ENCODE data around the gene PTPRJ.
"Not testable (repeated sequence)": the region's sequence is repeated elsewhere in the genome, so short reads cannot be mapped to it uniquely, and the experiment has no call there.

PTPRJ gene

DNA sequence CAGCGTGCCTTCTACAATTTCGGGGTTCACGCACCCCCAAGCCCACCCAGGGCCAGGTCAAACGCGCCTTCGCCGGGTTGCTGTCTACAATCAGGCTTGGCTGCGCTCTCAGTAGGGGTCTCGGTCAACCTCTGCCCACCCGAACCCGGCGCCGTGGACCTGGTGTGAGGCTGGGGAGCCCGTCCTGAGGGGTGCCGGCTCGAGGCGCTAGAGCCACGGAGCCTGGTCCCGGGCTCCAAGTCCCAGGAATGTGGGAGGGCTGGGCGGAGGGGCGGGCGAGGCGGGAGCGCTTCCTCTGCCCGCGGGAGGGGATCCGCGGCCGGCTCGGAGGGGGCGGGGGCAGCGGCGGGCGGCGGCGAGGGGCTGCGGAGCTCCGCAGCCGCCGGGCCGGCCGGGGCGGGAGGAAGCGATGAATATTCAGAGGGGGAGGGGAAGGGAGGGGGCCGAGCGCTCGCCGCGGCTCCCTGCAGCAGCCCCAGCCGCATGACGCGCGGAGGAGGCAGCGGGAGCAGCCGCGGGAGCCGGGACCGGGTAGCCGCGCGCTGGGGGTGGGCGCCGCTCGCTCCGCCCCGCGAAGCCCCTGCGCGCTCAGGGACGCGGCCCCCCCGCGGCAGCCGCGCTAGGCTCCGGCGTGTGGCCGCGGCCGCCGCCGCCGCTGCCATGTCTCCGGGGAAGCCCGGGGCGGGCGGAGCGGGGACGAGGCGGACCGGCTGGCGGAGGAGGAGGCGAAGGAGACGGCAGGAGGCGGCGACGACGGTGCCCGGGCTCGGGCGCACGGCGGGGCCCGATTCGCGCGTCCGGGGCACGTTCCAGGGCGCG lies at the start of gene PTPRJ:
TSS of gene PTPRJ (plus strand) at position 472 of the 819 bp plus-strand sequence. CDS start 354 bp downstream, outside the sequence.
- DNase-seq, result no peak

DNA sequence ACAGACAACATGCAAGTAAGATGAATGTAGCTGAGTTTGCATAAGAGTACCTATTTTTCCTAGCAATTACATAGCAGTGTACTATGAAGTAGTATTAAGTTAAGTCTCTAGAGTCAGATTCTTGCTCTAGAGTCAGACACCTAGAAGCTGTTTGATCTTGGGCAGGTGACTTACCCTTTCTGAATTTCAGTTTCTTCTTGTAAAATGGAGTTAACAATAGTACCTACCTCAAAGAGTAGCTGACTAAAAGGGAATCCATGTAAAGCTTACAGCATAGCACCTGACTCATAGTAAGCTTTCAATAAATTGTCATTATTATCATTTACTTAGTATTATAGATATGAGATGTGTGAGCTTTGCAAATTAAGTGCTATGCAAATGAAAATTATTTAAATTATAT lies 47.8 kb upstream of the PTPRJ start:
- DNase-seq, result no peak

DNA sequence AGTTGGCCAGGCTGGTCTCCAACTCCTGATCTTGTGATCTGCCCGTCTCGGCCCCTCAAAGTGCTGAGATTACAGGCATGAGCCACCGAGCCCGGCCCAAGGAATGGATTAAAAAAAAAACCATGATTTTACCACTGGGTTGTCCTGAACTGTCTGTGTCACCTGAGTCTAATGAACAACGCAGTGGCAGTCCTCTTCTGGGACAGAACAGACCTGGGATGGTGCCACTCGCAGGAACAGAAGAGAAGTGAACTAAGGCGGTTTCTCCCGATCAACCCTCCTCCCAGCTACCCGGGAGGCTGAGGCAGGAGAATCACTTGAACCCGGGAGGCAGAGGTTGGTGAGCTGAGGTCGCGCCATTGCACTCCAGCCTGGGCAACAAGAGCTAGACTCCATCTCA lies 46.6 kb upstream of the PTPRJ start:
- not testable (repeated sequence) for DNase-seq

DNA sequence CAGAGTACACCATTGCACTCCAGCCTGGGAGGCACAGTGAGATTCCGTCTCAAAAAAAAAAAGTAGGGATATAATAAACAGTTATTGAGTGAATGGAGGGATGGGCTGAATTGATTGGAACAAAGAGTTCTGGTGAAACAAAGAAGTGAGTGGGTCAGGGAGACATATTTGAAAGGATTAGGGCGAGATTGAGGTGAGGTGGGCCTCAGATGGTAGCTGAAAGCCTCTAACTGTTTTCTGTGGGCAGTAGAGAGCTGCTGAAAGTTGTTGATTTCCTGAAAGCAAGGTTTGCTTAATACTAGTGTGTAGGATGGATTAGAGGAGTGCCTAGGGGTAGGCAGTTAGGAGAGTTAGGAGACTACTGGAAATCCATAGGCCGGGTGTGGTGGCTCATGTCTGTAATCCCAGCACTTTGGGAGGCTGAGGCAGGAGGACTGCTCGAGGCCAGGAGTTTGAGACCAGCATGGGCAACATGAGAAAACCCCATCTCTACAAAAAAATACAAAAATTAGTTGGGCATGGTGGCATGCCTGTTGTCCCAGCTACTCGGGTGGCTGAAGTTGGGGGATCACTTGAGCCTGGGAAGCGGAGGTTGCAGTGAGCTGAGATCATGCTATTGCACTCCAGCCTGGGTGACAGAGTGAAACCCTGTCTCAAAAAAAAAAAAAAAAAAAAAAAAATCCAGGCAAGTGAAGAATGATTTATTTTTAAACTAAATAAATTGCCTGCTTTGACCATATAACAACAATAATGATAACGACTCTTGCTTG lies 41.4 kb upstream of the PTPRJ start:
- no peak for DNase-seq

DNA sequence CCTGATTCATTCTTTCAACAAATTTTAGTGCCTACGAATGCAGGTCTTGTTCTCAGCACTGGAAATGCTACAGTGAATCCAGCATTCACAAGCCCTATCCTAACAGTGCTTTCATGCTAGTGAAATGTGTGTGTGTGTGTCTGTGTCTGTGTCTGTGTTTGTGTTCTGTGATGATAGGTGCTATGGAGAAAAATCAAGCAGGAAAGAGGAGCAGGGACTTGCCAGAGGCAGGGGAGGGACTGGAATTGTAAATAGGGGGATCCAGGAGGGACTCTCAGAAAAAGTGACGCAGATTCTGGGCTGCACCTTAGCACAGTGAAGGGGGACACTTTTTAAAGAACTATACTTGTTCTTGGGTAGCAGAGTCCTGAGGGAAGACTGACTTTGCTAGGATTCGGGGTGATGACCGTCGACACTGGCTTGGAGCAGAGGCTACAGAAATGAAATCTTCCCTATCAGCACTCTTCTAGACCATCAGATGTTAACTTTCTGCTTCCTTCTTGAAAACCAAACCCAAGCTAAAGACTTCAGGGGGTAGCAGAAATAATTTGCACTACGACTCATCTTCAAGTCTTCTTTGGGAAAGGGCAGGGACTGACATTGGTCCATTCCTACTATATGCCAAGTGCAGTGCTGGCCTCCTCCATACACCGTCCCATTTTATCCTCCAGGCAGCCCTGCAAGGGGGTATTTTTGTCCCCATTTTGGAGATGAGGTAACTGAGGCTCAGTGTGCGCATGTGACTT lies 39.3 kb upstream of the PTPRJ start:
- no peak for DNase-seq

DNA sequence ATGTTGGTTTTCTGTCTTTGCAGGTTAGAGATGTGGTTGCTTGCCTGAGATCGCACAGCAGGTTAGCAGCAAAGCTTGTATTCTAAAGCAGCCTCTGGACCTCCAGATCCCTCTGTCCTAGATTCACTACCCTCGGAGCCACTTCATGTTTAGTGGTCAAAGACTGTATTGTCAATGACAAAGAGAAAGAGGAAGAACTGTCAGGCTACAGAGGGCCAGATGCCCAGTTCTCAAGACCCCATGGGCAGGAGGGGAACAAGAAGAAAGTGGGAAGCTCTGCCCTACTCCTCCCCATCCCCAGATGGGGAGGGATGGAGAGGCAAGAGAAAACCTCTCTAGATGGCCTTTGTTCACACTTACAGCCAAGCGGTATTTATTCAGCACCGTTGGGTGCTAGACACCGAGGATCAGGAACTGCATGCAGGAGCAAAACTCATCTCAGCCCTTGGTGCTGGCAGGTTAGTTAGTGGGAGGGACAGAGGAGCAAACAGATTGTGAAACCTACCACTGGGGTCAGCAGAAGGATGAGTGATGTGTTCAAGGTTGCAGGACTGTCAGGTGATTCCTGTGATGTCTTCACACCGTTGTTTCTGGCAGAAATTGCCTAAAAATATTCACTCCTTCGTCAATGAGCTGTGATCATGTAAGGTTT lies 38.3 kb upstream of the PTPRJ start:
- no peak for DNase-seq

DNA sequence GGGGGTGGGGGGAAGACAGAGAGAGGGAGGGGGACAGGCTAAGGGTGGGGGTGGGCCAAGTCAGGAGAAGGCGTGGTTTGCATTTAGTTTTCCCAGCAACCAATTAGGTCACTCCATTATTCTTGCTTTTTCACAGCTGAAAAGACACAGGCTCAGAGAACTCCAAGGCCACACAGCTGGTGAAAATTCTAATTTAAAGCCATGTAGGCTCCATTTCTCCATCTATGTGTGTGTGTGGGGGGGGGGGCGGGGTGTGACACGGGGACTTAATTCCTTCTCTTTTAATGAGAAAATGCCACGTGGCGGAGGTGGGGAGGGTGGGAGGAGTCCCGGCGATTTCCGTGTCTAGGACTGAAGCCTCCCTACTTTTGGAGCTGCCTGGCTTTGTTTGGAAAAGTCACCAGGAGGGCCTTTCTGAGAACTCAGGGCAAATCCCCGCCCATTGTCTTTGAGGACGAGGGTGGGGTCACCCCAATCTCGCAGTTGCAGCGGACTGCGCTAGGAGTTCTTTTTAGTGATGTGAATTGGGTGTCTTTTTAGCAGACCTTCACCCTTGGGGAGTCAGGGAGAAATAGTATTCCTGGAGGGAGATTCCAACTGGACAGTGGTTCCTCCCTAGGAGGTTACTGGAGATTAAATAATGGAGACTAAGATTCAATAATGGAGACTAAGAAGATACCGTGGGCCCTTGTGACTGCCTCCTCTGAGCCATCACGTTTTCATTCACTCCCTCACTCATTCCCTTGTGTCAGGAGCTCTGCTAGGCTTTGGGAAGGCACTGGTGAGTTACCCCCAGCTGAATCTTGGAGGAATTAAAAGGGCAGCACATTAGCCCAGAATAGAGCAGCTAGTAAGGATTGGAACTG lies 36.4 kb upstream of the PTPRJ start:
- DNase-seq, result no peak

DNA sequence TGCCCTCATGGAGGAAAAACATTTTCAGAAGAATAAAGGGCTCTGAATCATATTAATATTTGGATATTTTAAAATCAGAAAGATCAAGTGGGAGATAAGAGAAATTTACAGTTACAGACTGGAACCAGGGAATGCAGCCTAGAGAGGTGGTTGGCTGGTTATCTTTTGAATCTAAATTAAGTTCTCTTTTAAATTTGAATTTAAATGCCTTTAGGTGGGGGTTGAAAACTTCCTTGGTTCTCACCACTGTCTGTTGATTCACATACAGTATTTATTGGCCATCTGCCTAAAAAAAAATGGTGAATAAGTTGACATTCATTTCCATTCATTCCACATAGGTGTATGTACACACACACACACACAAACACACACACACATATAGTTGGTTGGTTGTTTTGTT lies 35.7 kb upstream of the PTPRJ start:
- DNase-seq, result no peak

DNA sequence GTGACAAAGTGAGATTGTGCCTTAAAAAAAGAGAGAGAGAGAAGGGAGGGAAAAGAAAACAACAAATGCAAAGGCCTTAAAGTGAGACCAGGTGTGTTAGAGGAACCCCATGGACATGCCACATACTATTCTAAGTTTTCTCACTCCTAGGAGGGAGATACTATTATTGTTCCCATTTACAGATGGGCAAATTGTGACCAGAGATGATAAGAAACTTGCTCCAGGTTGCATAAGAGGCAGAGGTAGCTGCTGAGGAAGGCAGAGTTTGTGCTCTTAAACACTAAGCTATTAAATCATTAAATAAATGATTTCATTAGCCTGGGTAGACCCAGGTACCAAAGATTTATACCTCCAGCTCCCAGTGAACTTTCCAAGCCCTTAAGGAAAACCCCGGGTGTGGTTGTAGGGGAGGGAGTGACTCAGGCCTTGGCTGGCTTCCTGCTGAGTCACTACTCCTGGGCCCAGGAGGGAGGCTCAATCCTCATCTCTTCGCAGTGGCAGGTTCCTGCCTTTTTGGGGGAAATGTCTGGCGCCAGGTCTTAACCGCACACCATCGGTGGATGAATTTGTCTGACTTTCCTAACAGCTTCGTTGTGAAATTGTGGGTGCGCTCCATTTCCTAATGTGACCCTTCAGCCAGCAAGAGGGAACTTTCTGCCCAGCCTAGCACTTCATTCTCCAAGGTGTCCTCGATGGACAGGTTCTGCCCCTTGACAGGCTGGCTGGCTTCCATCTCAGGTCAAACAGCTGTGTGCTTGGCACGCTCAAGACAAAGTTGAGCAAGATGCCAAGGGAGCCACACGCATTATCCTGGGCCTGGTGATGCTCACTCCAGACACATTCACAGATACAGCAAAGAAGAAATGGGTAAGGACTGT lies 33.4 kb upstream of the PTPRJ start:
- peak; percentile 97 for DNase-seq

DNA sequence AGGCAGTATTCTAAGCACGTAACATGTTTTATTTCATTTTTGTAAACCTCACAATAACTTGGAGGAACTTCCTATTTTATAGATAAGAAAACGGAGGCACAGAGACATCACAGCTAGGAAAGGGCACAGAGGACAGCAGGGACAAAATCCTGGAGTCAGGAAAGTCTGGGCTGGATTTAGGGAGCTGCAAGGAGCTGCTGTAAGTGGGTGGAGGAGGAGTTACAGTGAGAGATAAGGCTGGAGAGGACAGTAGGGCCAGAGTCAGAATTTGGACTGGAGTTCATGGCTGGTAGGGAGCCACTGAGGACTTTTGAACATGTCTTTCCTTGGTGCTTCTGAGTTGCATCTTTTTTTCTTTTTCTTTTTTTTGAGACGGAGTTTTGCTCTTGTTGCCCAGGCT lies 32.2 kb upstream of the PTPRJ start:
- no peak for DNase-seq

DNA sequence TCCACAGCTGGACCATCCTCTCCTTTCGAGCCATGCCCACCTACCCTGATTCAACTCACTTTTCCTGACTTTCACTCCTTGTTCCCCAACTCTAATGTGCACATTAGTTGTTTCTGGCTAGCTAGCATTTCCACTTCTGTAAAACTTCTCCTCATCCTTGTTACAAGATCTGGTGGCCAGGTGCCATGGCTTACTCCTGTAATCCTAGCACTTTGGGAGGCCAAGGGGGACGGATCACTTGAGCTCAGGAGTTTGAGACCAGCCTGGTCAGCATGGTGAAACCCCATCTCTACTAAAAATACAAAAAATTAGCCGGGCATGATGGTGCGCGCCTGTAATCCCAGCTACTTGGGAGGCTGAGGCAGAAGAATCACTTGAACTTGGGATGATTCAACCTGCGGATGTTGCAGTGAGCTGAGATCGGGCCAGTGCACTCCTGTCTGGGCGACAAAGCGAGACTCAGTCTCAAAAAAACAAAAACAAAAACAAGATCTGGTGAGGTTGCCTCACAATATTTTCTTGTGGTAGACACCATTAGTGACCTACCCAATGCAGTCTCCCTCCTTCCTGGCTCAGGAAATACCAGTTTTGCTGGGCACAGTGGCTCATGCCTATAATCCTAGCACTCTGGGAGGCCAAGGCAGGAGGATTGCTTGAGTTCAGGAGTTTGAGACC lies 31.2 kb upstream of the PTPRJ start:
- not testable (repeated sequence) for DNase-seq

DNA sequence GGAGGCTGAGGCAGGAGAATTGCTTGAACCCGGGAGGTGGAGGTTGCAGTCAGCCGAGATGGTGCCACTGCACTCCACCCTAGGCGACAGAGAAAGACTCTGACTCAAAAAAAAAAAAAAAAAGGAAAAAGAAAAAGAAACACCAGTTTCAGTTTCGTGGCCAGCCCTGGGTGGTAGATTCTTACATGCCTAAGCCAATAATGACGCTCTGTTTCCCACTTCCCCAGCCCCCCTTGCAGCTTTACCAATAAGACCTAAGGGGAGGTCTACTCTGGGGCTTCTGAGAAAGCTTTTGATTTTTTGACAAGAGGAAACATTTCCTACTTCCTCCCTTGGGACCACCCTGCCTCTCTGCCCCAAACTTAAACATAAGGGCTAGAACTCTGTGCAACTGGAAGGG lies 30.0 kb upstream of the PTPRJ start:
- DNase-seq, result no peak

DNA sequence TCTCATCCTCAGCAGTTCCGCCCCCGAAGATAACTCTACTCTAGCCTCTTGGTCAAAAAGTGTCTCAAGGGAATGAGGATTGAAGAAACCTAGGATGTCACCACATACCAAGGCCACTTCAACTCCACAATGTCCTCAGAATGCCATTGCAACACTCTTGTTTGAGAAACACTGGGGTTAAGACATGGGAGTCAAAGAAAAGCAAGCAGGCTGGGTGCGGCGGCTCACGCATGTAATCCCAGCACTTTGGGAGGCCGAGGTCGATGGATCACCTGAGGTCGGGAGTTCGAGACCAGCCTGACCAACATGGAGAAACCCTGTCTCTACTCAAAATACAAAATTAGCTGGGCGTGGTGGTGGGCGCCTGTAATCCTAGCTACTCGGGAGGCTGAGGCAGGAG lies 28.9 kb upstream of the PTPRJ start:
- not testable (repeated sequence) for DNase-seq

DNA sequence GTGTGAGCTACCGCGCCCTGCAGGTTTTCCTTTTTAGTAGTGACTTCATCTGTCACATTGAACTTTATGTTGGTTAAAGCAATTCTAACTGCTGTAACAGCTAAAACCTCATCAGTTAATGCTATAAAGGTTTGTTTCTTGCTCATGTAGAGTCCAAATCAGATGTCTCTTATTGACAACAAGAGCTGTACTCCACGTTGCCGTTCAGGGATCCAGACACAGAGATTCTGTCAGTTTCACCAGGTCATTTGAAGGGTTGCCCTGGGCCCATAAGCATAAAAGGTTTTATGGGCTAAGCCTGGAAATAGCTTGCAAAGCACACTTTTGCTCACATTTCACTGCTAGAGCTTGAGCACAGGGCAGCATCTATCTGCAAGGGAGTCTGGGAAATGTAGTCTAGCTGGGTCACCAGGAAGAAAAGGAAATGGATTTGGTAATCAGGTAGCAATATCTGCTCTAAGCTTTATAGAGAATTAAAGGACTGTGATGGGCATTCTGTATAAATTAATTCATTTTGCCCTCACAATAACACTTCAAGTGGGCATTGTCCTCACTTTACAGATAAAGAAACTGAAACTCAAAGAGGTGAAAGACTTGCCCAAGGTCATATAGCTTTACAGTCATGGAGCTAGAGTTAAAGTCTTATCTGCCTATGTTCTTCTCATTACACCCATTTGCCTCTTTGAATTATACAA lies 25.2 kb upstream of the PTPRJ start:
- no peak for DNase-seq

DNA sequence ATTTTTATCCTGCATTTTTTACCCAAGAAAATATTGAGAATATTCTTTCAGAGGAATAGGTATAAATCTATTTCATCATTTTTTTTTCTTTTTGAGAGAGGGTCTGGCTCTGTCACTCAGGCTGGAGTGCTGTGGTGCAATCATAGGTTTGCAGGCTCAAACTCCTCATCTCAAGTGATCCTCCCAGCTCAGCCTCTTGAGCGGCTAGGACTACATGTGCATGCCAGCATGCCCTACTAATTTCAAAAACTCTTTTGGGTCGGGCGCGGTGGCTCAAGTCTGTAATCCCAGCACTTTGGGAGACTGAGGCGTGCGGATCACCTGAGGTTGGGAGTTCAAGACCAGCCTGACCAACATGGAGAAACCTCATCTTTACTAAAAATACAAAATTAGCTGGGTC lies 20.3 kb upstream of the PTPRJ start:
- DNase-seq, result no peak

DNA sequence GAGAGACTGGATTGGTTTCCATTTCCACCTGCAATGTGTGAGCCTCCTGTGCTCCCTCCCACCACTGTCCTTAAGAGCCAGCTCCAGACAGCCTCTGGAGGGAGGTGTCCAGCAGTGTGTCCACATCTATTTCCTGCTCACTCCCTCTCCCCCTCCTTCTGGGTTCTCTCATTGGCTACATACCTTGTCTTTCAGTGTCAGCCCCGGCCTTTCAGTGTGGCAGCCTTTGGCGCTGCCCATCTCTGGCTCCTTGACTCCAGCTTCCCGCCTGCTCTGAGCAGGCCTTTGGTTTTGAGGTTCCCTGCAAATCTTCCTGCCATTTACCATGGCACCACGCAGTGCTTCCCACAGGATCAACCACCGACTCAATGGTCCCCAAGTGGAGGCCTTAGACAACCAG lies 19.0 kb upstream of the PTPRJ start:
- no peak for DNase-seq

DNA sequence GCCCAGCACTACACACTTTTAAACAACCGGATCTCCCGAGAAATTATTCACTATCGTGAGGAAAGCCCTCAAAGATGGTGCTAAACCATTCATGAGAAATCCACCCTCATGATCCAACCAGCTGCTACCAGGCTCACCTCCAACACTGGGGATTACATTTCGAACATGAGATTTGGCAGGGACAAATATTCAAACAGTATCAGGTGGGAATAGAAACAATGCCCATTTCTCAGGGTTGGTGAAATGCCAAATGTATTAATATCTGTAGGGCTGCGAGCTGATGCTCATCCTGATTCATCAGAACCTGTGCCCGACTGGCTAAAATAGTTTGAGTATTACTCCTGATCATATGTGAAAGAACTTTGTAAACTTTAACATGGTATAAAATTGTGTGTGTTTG lies 15.8 kb upstream of the PTPRJ start:
- DNase-seq, result no peak

DNA sequence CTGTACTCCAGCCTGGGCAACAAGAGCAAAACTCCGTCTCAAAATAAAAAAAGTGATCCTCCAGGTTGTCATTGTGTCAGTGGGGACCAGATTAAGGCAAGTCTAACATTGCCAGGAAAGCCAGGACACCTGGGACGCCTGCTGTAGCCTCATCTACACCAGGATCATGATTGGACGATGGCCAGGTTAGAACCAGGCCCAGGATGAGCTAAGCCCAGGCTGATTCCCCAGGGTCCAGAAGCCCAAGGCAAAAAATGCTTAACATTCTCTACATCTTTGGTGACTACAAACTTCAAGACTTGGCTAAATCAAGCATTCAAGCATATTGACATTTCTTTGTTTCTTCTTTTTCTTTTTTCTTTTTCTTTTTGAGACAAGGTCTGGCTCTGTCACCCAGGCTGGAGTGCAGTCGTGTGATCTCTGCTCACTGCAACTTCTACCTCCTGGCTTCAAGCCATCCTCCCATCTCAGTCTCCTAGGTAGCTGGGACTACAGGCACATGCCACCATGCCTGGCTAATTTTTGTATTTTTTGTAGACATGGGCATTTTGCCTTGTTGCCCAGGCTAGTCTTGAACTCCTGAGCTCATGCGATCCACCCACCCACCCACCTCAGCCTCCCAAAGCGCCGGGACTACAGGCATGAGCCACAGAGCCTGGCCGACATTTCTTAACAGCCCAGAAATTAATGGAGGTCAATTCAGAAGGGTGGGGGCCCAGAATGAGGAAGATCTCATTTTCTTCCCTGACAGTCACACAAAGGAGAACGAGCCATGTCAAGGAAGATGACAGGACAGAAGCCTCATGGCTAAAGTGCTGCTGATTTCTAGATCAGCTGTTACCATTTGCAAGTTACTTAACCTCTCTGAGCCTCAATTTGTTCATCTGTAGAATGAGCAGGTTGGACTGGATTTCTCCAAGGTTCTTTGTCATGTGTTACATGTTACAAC lies 12.5 kb upstream of the PTPRJ start:
- peak; percentile 63 for DNase-seq

DNA sequence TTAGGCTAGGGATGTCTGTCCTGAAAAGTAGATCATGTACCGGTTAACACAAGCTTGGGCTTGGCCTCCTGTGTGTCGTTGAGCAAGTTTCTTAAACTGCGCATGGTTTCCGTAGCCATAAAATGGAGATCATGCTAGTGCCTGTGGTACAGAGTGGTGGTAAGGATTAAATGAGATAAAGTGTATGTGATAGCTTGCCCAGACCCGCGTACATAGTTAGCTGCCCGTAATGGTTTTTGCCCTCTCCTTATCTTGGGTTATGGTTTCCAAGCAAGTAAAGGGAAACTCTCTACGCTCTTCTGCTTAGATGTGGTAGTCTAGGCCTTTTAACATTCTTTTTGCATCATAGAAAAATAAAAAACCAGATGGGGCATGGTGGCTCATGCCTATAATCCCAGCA lies 11.0 kb upstream of the PTPRJ start:
- no peak for DNase-seq

Data from DMS79 treated with DMSO at 0.1 percent for 48 hours (cell line).